HG02884 (cell line): ENCODE measurements around the gene ADAMTS19.

ENCODE experiments used
- ATAC-seq: cut with Tn5 transposase; IDR thresholded peaks from one replicate; pipeline ENCODE4 v1.9.1; 2021; ENCODE audit warnings: mild to moderate bottlenecking, moderate library complexity; ENCODE audit not compliant: unreplicated experiment

The ADAMTS19 gene

DNA sequence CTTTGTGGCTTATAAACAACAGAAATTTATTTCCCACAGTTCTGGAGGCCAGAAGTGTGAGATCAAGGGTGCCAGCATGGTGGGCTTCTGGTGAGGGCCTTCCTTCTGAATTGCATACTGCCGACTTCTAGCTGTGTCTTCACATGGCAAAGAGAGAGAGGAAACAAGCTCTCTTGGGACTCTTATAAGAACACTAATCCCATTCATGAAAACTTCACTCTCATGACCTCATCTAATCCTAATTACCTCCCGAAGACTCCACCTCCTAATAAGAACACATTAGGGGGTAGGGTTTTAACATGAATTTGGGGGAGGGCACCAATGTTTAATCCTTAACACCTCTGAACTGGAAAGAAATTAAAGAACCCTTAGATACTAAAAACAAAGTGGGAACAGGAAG lies 211.9 kb downstream of the ADAMTS19 start:
- no peak for ATAC-seq

DNA sequence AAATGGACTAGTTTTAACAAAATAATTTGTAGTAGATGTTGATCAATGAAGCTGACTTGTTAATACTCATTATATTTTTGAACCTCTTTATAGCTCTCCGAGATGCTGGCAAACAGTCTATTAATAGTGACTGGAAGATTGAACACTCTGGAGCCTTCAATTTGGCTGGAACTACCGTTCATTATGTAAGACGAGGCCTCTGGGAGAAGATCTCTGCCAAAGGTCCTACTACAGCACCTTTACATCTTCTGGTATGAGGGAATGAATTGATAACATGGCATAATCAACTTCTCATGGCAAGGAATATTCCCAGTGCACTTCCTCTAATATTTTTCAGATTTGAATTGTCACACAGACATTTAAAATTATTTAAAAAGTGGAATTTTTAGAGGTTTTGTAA lies 219.6 kb downstream of the ADAMTS19 start:
- no peak for ATAC-seq

DNA sequence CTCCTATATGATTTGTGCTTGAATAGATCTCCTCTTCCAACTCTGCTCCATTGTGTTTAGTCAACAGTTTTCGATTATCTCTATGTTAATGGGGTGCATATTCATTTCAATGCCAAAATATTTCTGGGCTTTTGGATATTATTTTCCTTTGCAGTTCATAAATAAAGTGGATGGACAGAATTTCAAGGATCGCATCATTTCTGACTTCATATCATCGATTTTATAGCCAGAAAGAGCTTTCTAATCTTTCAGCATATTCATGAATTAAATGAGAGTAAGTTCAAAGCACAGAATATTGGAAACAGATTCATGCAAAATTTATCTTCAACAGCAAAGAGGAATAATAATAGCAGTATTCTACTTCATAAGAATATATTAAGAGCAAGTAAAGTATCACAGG lies 227.8 kb downstream of the ADAMTS19 start:
- ATAC-seq = no peak

DNA sequence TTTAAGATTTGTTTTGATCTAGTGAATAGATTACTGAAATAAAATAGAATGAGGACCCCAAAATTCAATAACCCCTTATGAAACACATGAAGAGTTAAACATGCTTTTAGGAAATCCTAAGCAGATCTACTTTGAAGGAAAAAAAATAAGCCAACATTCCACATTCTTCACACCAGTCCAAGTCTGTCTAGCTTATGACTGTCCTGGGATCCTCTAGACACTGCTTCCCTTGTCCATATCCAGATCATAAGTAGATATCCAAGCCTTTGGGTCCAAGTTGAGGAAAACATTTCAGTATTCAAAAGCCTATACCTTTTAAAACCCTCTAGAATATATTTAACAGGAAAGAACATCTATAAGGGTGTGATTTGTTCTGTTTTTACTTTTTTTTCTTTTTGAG lies 228.9 kb downstream of the ADAMTS19 start:
- no peak for ATAC-seq

DNA sequence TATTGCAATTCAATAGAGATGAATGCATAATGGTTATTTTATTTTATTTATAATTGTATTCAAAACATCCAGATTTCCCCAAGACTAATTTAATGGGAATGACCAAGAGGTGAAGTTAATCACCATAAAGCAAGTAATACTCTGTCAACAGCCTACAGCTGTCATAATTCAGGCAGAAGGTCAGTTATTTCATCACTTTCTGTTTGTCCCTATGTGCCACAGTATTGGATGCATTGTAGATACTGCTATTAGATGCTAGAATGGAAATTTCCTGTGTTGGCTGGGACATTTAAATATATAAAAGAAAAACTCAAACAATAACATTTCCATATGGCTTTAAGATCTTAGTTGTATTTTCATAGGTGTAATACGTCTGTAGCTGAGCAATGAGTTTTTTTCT lies 231.1 kb downstream of the ADAMTS19 start:
- no peak for ATAC-seq

DNA sequence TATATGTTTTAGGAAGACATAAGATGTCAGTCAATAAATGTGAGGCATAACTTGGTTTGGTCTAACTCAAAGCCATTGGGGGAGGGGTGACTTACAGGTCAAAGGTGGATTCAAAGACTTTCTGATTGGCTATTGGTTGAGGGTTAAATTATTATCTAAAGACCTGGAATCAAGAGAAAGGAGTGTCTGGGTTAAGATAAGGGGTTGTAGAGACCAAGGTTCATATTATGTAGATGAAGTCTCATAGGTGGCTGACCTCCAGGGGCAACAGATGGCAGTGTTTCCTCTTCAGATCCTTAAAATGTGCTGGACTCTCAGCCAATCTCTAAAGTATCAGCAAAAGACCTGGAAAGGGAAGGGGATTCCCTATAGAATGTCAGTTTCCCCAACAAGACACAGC lies 236.5 kb downstream of the ADAMTS19 start:
- ATAC-seq = no peak

DNA sequence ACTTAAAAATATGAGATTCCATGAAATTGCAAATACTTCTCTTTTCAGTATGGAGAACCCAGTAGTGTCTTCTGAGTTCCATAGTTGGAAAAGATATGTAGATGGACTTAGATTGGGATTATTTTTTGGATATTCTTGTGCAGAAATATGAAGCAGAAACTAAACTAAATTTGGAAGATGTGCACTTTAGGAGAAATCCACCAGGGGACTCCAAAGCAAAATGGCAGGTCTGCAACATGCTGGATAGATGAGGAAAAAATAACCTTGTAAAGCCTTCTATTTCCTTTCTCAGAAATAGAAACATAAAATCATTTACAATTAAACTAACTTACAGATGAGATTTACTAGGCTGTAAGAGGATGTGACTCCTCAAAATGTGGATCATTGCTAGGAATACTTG lies 238.6 kb downstream of the ADAMTS19 start:
- ATAC-seq = no peak

DNA sequence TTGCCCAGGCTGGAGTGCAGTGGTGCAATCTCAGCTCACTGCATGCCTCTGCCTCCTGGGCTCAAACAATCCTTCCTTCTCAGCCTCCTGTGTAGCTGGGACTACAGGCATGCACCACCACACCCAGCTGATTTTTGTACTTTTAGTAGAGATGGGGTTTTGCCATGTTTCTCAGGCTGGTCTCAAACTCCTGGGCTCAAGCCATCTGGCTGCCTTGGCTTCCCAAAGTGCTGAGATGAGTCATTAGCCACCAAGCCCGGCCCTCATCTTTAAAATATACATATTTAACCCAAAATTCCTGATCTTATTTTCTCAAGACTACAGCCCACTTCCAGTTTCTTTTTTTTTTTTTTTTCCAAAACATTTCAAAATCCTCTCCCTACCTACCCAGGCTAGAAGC lies 256.1 kb downstream of the ADAMTS19 start:
- ATAC-seq = no peak

DNA sequence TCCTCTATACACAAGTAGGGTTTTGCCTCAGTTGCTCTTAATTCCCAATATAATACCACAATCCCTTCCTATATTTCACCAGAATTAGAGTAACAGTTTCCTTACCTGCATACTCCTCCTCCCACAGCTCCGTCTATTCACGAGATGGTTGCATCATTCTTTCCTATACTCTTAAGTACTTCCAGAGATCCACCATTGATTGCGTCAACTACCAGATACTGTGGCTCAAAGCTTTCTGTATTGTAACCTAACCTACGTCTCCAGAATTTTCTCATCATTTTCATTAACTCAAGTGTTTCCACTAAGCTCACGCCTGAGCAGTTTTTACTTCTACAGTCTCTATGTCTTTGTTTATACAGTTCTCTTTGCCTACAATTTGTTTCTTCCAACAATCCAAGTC lies 256.6 kb downstream of the ADAMTS19 start:
- no peak for ATAC-seq

DNA sequence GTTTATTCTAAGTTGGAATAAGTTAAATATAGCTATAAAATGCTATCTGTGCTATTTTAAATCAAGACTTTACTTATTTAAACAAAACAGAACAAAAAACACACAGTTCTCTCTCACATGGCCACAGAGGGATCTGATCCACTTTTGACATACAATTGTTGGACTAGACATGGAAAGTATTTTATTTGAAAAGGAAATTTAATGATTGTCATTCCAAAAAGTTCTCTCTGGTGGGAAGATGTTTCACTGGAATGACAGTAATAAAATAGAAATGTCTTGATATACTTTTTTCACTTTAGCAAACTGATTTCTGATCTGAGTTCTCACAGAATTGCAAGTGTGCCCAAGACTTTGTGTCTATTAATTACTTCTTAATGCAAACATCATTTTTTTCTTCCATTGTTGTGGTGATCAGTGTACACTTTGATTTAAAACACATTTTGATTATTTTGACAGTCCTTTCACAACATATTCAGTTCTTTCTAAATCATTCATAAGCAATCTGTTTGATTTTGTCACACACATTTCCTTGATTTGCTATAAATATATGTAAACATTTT lies 257.7 kb downstream of the ADAMTS19 start:
- ATAC-seq = no peak

DNA sequence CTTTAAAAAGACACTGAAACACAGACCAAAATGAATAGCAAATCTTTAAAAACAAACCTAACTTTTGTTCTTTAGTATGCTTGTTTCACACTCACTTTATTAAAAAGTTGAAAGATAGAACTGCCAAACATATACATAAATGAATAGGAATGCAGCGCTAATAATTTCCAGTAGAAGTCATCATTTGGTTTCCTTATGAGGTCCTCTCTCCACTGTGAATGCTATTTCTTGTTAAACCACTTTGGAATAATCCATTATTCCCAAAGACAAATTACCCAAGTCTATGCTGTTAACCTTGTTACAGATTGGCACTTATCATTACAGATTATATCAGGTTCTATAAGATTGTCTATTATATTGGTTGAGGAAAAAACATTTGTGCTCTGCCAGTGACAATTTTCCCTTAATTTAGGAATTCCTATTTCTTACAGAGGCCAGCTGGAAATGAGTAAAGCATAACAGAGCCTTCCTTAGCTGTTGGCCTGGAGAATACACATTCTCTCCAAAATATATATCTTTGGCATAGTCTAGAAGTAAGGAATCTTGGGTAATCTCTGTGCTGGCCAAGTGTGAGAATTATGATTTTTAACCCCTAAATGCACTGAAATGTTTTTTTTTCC lies 258.5 kb downstream of the ADAMTS19 start:
- ATAC-seq = no peak

DNA sequence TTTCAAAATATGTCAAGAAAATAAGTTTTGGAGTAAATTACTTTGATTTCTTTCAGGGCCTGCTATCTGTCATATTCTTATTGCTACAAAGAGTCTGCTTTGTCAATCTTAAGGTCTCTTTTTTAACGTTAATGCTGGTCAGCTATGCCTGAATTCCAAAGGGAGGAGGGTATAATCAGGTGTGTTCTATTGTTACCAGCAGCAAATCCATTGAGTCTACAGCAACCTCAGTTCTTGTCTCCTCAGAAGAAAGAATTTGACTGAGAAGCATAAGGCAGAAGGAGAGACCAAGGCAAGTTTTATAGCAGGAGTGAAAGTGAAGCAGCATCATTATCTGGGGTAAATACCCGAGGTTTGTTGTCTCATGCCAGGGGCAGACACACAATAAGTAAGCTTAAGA lies 264.1 kb downstream of the ADAMTS19 start:
- ATAC-seq = no peak

DNA sequence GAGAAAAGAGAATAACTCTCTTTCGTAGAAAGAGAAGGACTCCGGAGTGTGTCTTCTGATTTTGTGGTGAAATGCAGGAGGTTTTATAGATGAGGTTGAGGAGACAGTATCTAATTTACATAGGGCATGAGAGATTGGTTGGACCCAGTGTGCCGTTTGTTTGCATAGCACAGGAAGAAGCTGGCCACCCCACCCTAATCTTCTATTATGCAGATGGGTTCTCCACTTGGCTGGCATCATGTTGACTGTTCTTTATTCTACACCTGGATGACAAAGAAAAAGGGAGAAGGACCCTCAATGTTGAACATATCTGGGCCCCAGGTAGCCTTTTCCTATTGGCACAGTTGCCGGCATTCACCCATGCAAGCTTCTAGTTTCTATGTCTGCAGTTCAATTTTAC lies 264.5 kb downstream of the ADAMTS19 start:
- ATAC-seq = no peak

DNA sequence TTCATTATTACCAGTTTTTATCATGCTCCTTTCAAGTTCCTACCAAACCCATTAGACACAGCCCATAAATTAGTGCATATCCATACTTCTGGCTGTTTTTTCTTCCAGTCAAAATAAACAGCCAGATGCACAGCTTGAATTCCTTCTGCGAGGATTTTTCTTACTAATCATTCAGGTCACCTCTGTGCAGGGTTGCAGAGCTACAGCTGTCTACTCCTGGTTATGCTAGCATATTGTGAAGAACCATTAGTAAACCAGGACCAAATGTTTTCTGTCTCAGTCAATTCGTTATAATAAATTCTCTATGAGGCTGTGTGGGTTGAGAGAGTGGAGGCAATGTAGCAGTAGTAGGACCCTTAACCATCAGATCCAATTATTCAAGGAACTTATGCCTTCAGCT lies 279.7 kb downstream of the ADAMTS19 start:
- no peak for ATAC-seq

DNA sequence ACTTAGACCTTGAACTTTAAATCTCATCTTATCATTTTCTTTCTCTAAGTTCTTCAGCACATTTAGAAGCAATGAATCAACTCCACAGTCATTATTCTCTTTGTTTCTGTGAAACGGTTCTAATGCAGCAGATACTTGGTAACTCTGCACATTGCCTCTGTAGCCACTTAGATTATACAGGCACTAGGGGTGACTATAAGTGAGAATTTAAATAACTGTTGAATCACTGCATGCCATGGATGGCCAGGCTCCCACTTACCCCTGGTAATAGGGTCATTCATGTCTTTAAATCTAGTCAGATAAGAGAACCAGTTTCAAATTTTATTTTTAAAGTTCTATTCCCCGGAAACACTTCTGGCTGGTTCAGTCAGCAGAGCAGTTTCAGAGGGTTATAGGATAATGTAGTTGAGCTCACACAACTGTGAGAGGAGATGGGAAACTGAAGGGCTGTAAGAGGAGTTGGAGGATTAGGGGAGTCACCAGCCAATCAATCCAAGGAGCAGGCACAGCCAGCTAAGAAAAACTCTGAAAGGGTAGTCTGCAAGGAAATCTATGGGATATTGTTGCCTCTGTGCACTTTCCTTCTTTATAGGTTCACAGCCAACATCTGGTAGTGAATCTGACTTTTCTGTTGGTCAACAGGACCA lies 283.6 kb downstream of the ADAMTS19 start:
- ATAC-seq = no peak

DNA sequence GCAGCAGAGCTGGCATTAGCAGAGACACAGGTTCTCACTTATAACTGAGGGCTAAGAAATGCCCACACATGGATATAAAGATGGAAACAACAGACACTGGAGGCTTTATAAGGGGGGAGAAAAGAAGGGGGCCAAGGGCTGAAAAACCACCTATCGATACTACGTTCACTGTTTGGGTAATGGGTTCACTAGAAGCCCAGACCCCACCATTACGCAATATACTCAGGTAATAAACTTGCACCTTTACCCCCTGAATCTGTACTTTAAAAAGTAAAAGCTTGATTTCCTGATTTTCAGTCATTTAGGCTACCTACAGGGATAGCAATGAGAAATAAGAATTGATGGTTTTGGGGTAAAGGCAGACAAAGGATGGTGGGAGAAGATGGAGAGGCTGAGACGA lies 285.9 kb downstream of the ADAMTS19 start:
- no peak for ATAC-seq

DNA sequence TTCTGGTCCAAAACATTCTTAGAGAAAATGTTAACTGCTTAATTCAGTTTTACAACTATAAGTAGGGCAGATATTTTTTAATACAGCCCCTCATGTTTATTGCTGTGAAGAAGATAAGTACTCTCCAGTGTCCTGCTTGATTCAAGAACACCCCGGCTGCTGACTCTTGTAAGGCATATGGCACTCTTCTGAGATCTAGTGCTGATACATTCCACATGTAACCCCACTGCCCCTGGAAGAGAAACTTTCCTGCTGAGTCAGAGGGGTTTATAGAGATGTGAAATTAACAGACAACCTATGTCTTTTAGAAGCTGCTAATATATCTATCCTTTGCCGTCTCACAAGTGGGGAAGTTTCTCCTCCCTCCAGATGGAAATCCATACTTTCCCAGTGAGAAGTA lies 286.8 kb downstream of the ADAMTS19 start:
- no peak for ATAC-seq

DNA sequence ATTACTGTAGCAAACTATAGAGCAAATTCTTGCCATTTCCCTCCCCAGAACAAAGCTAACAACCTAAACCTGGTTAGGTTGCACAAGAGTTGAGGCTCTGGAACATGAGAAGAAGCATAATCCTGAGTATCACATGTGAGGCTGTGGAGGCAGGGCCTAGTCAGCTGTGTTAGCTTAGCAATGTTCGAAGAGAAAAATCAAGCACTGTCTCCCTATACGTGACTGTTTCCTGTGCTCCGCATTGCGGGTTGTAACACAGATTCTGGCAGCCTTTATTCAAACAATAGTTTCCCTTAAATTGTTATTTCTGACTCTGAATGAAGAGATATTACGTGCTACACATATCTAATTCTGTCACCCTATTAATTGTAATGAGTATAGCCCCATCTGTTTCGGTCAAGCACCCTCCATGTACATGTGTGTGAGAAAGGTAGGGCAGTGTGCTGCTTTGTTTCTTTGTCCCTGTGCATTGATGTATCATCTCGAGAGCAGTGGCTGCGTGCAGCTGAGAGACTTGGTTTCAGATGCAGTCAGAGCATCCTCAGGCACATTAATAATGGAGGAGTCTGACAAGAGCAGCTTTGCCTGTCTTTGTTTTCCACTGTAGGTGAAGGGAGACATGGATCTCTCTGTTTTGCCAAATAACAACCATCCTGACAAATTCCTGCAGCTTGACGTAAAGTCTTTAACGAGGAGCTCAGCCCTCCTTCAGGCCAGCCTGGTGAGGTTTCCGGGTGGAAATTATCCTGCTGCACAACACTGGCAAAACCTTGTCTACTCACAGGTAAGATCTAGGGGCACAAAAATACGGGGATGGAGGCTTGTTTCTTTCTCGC lies 287.7 kb downstream of the ADAMTS19 start, which contains the start of gene MINAR2:
Gene MINAR2, plus strand, starts transcription at position 523 of the 836 bp plus-strand sequence. Its CDS starts 97 bp downstream, at position 620.
- ATAC-seq = no peak

DNA sequence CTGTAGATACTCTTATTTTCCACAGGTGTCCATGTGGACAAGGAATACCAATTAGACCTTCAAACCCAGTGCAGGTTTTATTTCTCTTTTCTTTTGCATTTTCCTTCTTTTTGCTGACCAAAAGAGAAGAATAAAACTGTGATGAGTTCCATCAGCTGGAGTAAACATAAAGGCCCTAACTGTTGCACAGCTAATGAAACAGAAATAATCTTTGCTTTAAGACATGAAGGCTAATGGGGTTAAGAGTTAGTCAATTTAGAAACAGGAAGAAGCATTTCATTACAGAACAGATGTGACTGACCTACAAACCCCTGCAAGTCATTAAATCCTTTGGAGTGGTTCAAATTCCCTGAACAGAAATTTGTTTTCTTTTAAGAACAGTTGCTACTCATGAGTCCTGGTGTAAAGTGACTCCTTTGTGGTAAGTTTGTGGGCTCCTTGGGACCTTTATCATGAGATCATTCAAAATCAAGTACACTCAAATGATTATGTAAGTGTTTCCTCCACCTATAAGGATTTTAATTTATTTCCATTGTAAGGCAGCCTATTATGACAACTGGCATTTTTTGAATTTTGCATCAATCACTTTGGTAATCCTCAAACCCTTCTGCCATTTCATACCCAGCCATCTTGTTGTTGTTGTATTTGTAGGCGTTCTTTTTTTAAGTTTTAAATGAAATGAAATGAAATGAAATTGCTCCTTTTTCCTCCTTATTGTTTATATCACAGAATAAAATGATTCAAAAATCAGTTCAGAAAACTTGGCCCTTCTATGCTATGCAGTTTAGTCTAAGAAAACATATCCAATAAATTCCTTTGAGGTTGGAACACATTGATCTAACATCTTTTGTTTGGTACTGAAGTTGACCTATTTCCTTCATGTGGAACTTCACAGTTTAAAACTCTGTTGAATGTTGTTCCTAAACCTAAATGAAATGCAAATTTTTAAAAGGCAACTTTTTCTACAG lies 289.1 kb downstream of the ADAMTS19 start:
- no peak for ATAC-seq

DNA sequence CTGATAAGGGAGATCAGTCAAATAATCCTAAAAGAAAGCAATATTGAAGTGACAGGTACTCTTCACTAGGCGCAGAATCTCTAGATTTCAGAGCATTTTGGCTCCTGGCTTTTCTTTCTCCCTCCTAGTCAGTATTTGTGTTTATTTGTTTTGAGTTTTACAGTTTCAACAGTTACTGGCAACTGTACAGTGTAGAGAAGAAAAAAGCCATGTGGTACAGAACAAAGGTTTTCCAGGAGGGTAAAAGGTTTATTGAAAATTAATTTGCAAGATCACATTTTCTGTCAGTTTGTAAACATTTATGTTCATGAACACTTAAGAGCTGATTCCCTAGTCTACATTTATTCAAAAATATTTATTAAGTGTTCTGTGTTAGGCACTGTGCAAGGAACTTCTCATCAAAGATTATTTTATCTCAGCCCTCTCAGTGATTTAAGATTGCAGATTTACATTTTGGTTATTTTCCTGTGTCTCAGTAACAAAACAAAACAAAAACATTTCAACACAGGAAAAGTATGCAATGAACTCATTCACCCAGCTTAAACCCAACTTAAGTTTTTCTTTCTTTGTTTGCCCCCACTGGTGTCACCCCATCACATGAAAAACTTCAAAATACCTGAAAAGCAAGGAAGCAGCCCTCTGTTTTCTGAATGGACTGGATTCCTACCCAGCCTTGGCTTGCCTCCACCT lies 300.7 kb downstream of the ADAMTS19 start:
- no peak for ATAC-seq
